ENCODE measurements around the gene SMIM3. TPM values are rescaled to one million over a fixed set of nuclear protein-coding genes. Genes with fewer than 3 reads are reported as not detected.

Gene SMIM3
- total RNA-seq, 1 donor from 2014 or later = 13.0 TPM

GRCh38 chr5:150753863-150754262, 24.7 kb upstream of the SMIM3 start:
- H3K4me1 Mint-ChIP-seq (ENCODE audit: low read depth) = peaks cover 23% of the 10 kb centered on the region
- no peak for DNase-seq (ENCODE audit: low spot score)
- peaks cover 28% of the 10 kb centered on the region for H3K36me3 Mint-ChIP-seq (ENCODE audit: low read depth)
- no peaks in the 10 kb centered on the region for H3K9me3 Mint-ChIP-seq (ENCODE audit: low read depth)
- TF ChIP-seq CTCF (IDR thresholded peaks at IDR 0.05) = no peak
- H3K4me3 Mint-ChIP-seq (ENCODE audit: unreplicated experiment) = no peak overlapping the region
- H3K27me3 Mint-ChIP-seq (ENCODE audit: low read depth) = no peaks in the 10 kb centered on the region
- H3K27ac Mint-ChIP-seq (ENCODE audit: unreplicated experiment) = no peak overlapping the region

GRCh38 chr5:150757087-150757649, 21.4 kb upstream of the SMIM3 start:
- H3K9me3 Mint-ChIP-seq (ENCODE audit: low read depth) = no peaks in the 10 kb centered on the region
- H3K27ac Mint-ChIP-seq (ENCODE audit: unreplicated experiment) = peak overlapping the region; percentile 66
- H3K36me3 Mint-ChIP-seq (ENCODE audit: low read depth) = peaks cover 17% of the 10 kb centered on the region
- no peak for TF ChIP-seq CTCF (IDR thresholded peaks at IDR 0.05)
- peaks cover 23% of the 10 kb centered on the region for H3K4me1 Mint-ChIP-seq (ENCODE audit: low read depth)
- no peak for DNase-seq (ENCODE audit: low spot score)
- peak overlapping the region; percentile 53 for H3K4me3 Mint-ChIP-seq (ENCODE audit: unreplicated experiment)
- H3K27me3 Mint-ChIP-seq (ENCODE audit: low read depth) = no peaks in the 10 kb centered on the region

GRCh38 chr5:150758203-150758530, 20.4 kb upstream of the SMIM3 start:
- peaks cover 23% of the 10 kb centered on the region for H3K4me1 Mint-ChIP-seq (ENCODE audit: low read depth)
- no peak overlapping the region for H3K4me3 Mint-ChIP-seq (ENCODE audit: unreplicated experiment)
- H3K27ac Mint-ChIP-seq (ENCODE audit: unreplicated experiment) = no peak overlapping the region
- DNase-seq (ENCODE audit: low spot score) = no peak
- no peak for TF ChIP-seq CTCF (IDR thresholded peaks at IDR 0.05)
- no peaks in the 10 kb centered on the region for H3K27me3 Mint-ChIP-seq (ENCODE audit: low read depth)
- H3K9me3 Mint-ChIP-seq (ENCODE audit: low read depth) = no peaks in the 10 kb centered on the region
- peaks cover 14% of the 10 kb centered on the region for H3K36me3 Mint-ChIP-seq (ENCODE audit: low read depth)

- Mint-ChIP-seq H3K27me3 (ENCODE audit: low read depth) (no peaks in the 10 kb centered on the region), H3K4me3 (ENCODE audit: unreplicated experiment) (no peak within 1 kb of the TSS), H3K9me3 (ENCODE audit: low read depth) (no peaks in the 10 kb centered on the region), H3K36me3 (ENCODE audit: low read depth) (peaks cover 11% of the 10 kb centered on the region), H3K27ac (ENCODE audit: unreplicated experiment) (no peak within 1 kb of the TSS), H3K4me1 (ENCODE audit: low read depth) (peaks cover 23% of the 10 kb centered on the region)
- peak; percentile 34 for TF ChIP-seq CTCF (IDR thresholded peaks at IDR 0.05)
- peak; percentile 98 for DNase-seq (ENCODE audit: low spot score)
Measured at GRCh38 chr5:150758531-150759333, 19.8 kb upstream of the SMIM3 start, which contains the start of gene DCTN4. Gene DCTN4 (minus strand): TSS chr5:150759017. CDS start chr5:150758993, 24 bp downstream.

- no peak for DNase-seq (ENCODE audit: low spot score)
- no peak overlapping the region for H3K4me3 Mint-ChIP-seq (ENCODE audit: unreplicated experiment)
- no peaks in the 10 kb centered on the region for H3K27me3 Mint-ChIP-seq (ENCODE audit: low read depth)
- H3K4me1 Mint-ChIP-seq (ENCODE audit: low read depth) = peaks cover 20% of the 10 kb centered on the region
- no peak overlapping the region for H3K27ac Mint-ChIP-seq (ENCODE audit: unreplicated experiment)
- H3K9me3 Mint-ChIP-seq (ENCODE audit: low read depth) = no peaks in the 10 kb centered on the region
- peaks cover 11% of the 10 kb centered on the region for H3K36me3 Mint-ChIP-seq (ENCODE audit: low read depth)
- no peak for TF ChIP-seq CTCF (IDR thresholded peaks at IDR 0.05)
Measured at GRCh38 chr5:150759334-150759583, 19.3 kb upstream of the SMIM3 start.

Measured in chondrocyte (in vitro differentiated cells).